Measurements from ENCODE around the gene ROGDI.

DNA sequence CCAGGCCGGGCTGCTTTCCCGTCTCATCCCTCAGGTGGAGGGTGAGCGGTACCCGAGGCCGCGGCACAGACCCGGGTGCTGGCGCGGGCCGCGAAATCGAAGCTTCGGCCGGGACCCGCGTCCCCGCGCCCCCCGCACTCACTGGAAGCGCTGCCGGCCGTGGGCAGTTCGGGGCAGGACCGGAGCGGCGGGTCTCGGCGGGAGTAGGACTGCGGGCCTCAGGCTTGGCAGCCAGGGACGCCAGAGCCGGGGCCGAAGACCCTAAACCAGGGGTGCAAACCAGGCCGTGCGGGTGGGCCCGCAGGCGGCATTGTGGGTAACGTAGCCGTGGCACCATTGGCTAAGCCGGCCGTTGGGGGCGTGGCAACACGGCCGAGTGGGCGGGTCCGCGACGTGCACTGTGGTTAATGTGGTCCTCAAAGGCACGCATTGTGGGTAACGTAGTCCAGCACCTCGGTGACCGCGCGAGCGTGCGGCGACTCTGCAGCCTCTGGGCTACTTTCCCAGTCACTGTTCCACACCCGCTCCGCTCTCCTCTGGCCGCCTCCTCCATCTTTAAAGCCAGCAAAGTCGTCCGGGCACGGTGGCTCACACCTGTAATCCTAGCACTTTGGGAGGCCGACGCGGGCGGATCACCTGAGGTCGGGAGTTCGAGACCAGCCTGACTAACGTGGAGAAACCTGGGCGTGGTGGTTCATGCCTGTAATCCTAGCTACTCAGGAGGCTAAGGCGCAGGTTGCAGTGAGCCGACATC, 35.4 kb downstream of the ROGDI start, which contains the start of gene ZNF500:
- TF ChIP-seq, protein P1, sequence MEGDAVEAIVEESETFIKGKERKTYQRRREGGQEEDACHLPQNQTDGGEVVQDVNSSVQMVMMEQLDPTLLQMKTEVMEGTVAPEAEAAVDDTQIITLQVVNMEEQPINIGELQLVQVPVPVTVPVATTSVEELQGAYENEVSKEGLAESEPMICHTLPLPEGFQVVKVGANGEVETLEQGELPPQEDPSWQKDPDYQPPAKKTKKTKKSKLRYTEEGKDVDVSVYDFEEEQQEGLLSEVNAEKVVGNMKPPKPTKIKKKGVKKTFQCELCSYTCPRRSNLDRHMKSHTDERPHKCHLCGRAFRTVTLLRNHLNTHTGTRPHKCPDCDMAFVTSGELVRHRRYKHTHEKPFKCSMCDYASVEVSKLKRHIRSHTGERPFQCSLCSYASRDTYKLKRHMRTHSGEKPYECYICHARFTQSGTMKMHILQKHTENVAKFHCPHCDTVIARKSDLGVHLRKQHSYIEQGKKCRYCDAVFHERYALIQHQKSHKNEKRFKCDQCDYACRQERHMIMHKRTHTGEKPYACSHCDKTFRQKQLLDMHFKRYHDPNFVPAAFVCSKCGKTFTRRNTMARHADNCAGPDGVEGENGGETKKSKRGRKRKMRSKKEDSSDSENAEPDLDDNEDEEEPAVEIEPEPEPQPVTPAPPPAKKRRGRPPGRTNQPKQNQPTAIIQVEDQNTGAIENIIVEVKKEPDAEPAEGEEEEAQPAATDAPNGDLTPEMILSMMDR (IDR thresholded peaks at IDR 0.05): no peak
- TF ChIP-seq POLR2A (IDR thresholded peaks at IDR 0.05): peak; percentile 37 to 38

All from sigmoid colon (tissue), 3 donors.